SU-DHL-6 (cell line): ENCODE measurements around the gene TYW1B.
"Not testable (repeated sequence)": the region's sequence is repeated elsewhere in the genome, so short reads cannot be mapped to it uniquely, and the experiment has no call there.

ENCODE experiments used
- CTCF ChIP-seq: fragments of 200-600 bp; sonication (generic); IDR thresholded peaks from one replicate; pipeline ENCODE4 v1.5.1; 2017; ENCODE audit warnings: antibody characterized with exemption, mild to moderate bottlenecking, low read length, moderate library complexity; ENCODE audit not compliant: insufficient read depth, poor library complexity, severe bottlenecking
- EZH2phosphoT487 ChIP-seq: fragments of 200-600 bp; sonication (generic), shearing (Covaris generic); conservative IDR thresholded peaks from 2 replicates; pipeline ENCODE4 v1.6.1; 2018; ENCODE audit warnings: mild to moderate bottlenecking, antibody characterized with exemption, low read length, moderate library complexity, mixed read lengths

GRCh38 chr7:72681211-72681610 lies 146.8 kb downstream of the TYW1B start:
- TF ChIP-seq CTCF, EZH2phosphoT487: not testable (repeated sequence)
